BE2C (cell line): Measurements from ENCODE around the gene NVL.

ENCODE experiments used
- DNase-seq: peaks from one replicate; pipeline ENCODE4 v3.0.0-alpha.2; 2020
- H3K27me3 ChIP-seq: fragments of 250-450 bp; sonication (Bioruptor Pico); 2 replicates; pipeline ENCODE4 v1.5.1; 2020; ENCODE audit warnings: mild to moderate bottlenecking
- H3K36me3 ChIP-seq: fragments of 250-450 bp; sonication (Bioruptor Pico); 2 replicates; pipeline ENCODE4 v1.5.1; 2020; ENCODE audit warnings: mild to moderate bottlenecking
- H3K4me1 ChIP-seq: fragments of 250-450 bp; sonication (Bioruptor Pico); 2 replicates; pipeline ENCODE4 v1.5.1; 2020
- H3K4me3 ChIP-seq: 2 replicates; pipeline ENCODE4 v1.5.1; 2011; ENCODE audit warnings: low read depth, low read length
- H3K9me3 ChIP-seq: fragments of 250-450 bp; sonication (Bioruptor Pico); 2 replicates; pipeline ENCODE4 v1.5.1; 2020
- CTCF ChIP-seq: IDR thresholded peaks from 2 replicates; pipeline ENCODE4 v1.5.1; 2012; ENCODE audit warnings: mild to moderate bottlenecking, low read depth, low read length

Gene NVL

GRCh38 chr1:224182057-224182865 is 147.7 kb downstream of the NVL start:
- no peak for TF ChIP-seq CTCF
- no peak for DNase-seq
- no peaks in the 10 kb centered on the region for H3K27me3 ChIP-seq

DNA sequence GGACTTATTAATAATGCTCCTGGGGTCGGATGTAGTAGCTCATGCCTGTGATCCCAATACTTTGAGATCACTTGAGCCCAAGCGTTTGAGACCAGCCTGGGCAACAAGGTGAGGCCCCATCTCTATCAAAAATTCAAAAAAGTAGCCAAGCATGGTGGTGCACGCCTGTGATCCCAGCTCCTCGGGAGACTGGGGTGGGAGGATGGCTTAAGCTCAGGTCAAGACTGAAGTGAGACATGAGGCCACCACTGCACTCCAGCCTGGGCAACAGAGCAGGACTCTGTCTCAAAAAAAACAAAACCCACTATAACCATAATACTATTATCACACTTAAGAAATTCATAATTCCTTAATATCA is 148.5 kb downstream of the NVL start:
- Histone ChIP-seq H3K36me3 (peaks cover 4% of the 10 kb centered on the region; the same call in 1 of the 2 replicates), H3K27me3 (no peaks in the 10 kb centered on the region), H3K4me1 (peaks cover 2% of the 10 kb centered on the region; the same call in 1 of the 2 replicates), H3K4me3 (no peak overlapping the region), H3K9me3 (no peaks in the 10 kb centered on the region)
- no peak for TF ChIP-seq CTCF
- no peak for DNase-seq

More at GRCh38 chr1:224182057-224182865, 147.7 kb downstream of the NVL start:
- Histone ChIP-seq H3K4me1 (peaks cover 2% of the 10 kb centered on the region; the same call in 1 of the 2 replicates), H3K9me3 (no peaks in the 10 kb centered on the region), H3K36me3 (peaks cover 6% of the 10 kb centered on the region; the same call in 1 of the 2 replicates), H3K4me3 (peak overlapping the region; percentile 95)

- TF ChIP-seq CTCF: no peak
- H3K36me3 ChIP-seq: no peaks in the 10 kb centered on the region
- no peak overlapping the region for H3K4me3 ChIP-seq
Measured at GRCh38 chr1:224180783-224181452, 149.1 kb downstream of the NVL start.

GRCh38 chr1:224178894-224179293 is 151.1 kb downstream of the NVL start:
- Histone ChIP-seq H3K36me3 (no peaks in the 10 kb centered on the region), H3K4me1 (0 out of 2 replicates have a peak, but pooled peaks cover 5% of the 10 kb centered on the region), H3K27me3 (no peaks in the 10 kb centered on the region), H3K9me3 (no peaks in the 10 kb centered on the region), H3K4me3 (no peak overlapping the region)
- no peak for DNase-seq
- no peak for TF ChIP-seq CTCF

More at GRCh38 chr1:224180783-224181452, 149.1 kb downstream of the NVL start:
- no peaks in the 10 kb centered on the region for H3K9me3 ChIP-seq
- peaks cover 2% of the 10 kb centered on the region; the same call in 1 of the 2 replicates for H3K4me1 ChIP-seq
- DNase-seq: no peak
- H3K27me3 ChIP-seq: no peaks in the 10 kb centered on the region

DNA sequence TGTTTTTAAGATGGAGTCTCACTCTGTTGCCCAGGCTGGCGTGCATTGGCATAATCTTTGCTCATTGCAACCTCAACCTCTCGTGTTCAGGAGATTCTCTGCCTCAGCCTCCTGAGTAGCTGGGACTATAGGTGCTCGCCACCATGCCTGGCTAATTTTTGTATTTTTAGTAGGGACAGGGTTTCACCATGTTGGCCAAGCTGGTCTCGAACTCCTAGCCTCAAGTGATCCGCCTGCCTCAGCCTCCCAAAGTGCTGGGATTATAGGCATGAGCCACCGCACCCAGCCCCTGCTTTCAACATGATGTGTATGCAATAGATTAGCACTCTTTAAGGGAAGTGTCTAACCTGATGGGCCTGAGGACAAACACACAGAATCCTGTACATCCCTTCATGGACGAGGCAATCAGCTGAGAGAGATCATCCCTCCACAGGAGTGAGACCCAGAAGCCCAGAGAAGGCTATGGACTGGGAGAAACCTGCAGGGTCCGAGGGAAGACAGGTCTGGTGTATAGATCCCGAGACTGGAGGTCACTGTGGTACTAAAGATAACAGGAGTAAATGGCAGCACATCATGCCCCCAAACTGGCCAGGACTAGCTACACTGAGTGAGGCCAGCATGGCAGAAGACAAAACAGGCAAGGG is 152.5 kb downstream of the NVL start:
- no peak for TF ChIP-seq CTCF
- H3K36me3 ChIP-seq: no peaks in the 10 kb centered on the region
- H3K9me3 ChIP-seq: no peaks in the 10 kb centered on the region
- no peaks in the 10 kb centered on the region for H3K27me3 ChIP-seq
- no peak for DNase-seq
- no peak overlapping the region for H3K4me3 ChIP-seq
- 0 out of 2 replicates have a peak, but pooled peaks cover 5% of the 10 kb centered on the region for H3K4me1 ChIP-seq
